Loucy (cell line): Measurements from ENCODE around the gene USPL1.

ENCODE experiments used
- CTCF ChIP-seq: fragments of 200-600 bp; sonication (generic); conservative IDR thresholded peaks from 2 replicates; pipeline ENCODE4 v1.5.1; 2014; ENCODE audit warnings: mild to moderate bottlenecking, antibody characterized with exemption, low read length
- EZH2phosphoT487 ChIP-seq: fragments of 200-600 bp; IDR thresholded peaks from 2 replicates; pipeline ENCODE4 v1.6.1; 2018; ENCODE audit warnings: antibody characterized with exemption, mild to moderate bottlenecking, moderate library complexity, borderline replicate concordance

- no peak for TF ChIP-seq CTCF
- TF ChIP-seq EZH2phosphoT487: no peak
Measured at GRCh38 chr13:30667014-30667413, 49.3 kb downstream of the USPL1 start.
